Muscle layer of colon (tissue), 2 donors: Measurements from ENCODE around the gene HSPA12A.

Experiments
- H3K27ac ChIP-seq: one replicate; pipeline ENCODE4 v1.7.0; 2013; ENCODE audit warnings: low read depth, mild to moderate bottlenecking, low read length, moderate library complexity
- H3K27me3 ChIP-seq, 2 donors: one replicate each; pipeline ENCODE4 v1.7.0; 2013; ENCODE audit warnings: low read length in 2 of 2, mild to moderate bottlenecking in 2 of 2; ENCODE audit not compliant: insufficient read depth in 2 of 2, control insufficient read depth in 1 of 2
- H3K36me3 ChIP-seq: one replicate; pipeline ENCODE4 v1.7.0; 2013; ENCODE audit warnings: mild to moderate bottlenecking, low read length; ENCODE audit not compliant: insufficient read depth
- H3K4me1 ChIP-seq: one replicate; pipeline ENCODE4 v1.7.0; 2013; ENCODE audit warnings: mild to moderate bottlenecking, low read length; ENCODE audit not compliant: insufficient read depth
- H3K4me3 ChIP-seq, 2 donors: one replicate each; pipeline ENCODE4 v1.7.0; 2013; ENCODE audit warnings: low read length in 2 of 2, low read depth in 1 of 2, mild to moderate bottlenecking in 1 of 2, moderate library complexity in 1 of 2
- H3K9ac ChIP-seq: one replicate; pipeline ENCODE4 v1.7.0; 2013; ENCODE audit warnings: low read length
- H3K9me3 ChIP-seq: one replicate; pipeline ENCODE4 v1.7.0; 2013; ENCODE audit warnings: mild to moderate bottlenecking, low read length
- donor health status: abdominal sarcoma.
- donor health status: Adenocarcinoma of cecum.

The HSPA12A gene

DNA sequence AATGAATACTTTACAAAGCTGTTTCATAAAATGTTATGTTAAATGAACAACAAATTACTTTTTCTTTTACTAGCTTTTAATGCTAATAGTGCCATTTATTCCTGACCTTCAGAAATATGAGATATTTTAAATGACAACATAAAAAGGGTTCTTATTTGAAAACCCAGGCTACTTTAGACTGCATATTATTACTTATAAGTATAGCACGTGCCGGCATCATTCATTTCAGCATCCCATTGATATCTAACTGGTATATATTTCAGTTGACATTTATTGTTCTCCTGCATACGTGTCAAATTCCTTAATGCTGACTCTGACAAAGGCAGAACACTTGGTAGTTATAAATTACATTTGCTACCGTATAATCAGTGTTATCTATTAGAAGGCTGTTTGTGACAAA, 86.3 kb downstream of the HSPA12A start:
- Histone ChIP-seq H3K4me1 (no peaks in the 10 kb centered on the region), H3K27ac (no peak overlapping the region), H3K9ac (no peak overlapping the region), H3K36me3 (no peaks in the 10 kb centered on the region), H3K4me3 (no peak overlapping the region), H3K27me3 (no peaks in the 10 kb centered on the region), H3K9me3 (no peaks in the 10 kb centered on the region)

- no peaks in the 10 kb centered on the region for H3K4me1 ChIP-seq
- H3K36me3 ChIP-seq = no peaks in the 10 kb centered on the region
- no peaks in the 10 kb centered on the region for H3K9me3 ChIP-seq
- no peak overlapping the region for H3K27ac ChIP-seq
- no peak overlapping the region for H3K4me3 ChIP-seq
- H3K9ac ChIP-seq = no peak overlapping the region
- H3K27me3 ChIP-seq = no peaks in the 10 kb centered on the region
These were observed 86.8 kb downstream of the HSPA12A start for GRCh38 chr10:116655568-116655967.

DNA sequence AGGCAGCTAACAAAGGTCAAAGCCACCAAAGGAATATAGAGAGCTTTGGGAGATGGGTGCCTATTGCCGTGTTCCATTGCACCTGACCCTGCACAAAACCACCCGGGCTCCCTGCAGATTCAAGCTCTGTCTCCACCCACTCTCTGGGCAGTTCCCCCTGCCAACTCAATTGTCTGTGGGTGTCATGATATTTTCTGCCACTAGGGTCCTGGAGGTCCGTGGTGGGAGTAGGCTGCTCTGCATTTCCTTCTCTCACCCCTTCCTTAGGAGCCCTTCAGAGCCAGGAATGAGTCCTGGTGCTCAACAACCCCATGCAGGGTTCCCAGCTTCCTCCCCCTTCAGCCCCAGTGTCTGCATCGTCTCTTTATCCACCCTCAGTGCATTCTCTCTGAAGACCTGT, 87.5 kb downstream of the HSPA12A start:
- Histone ChIP-seq H3K27me3 (no peaks in the 10 kb centered on the region), H3K9ac (no peak overlapping the region), H3K9me3 (no peaks in the 10 kb centered on the region), H3K4me3 (no peak overlapping the region), H3K4me1 (no peaks in the 10 kb centered on the region), H3K27ac (no peak overlapping the region), H3K36me3 (no peaks in the 10 kb centered on the region)

- no peaks in the 10 kb centered on the region for H3K4me1 ChIP-seq
- no peaks in the 10 kb centered on the region for H3K9me3 ChIP-seq
- H3K9ac ChIP-seq = no peak overlapping the region
- no peaks in the 10 kb centered on the region for H3K27me3 ChIP-seq
- no peaks in the 10 kb centered on the region for H3K36me3 ChIP-seq
- no peak overlapping the region for H3K27ac ChIP-seq
- no peak overlapping the region for H3K4me3 ChIP-seq
These were observed 88.5 kb downstream of the HSPA12A start for GRCh38 chr10:116653885-116654284.

DNA sequence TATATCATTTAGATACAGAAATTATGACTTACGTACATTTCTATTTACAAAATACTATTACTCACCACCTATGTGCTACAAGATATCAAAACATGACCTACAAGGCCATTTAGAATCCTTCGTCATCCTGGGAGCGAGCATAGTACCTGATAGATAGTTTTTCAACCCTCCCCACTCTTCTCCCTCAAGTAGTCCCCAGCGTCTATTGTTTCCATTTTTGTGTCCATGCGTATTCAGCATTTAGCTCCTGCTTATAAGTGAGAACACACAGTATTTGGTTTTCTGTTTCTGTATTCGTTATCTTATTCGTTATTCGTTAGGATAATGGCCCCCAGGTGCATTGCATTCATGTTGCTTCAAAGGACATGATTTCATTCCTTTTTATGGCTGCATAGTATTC, 93.5 kb downstream of the HSPA12A start:
- Histone ChIP-seq H3K27me3 (no peaks in the 10 kb centered on the region), H3K4me3 (no peak overlapping the region), H3K27ac (no peak overlapping the region)

GRCh38 chr10:116646502-116646901, 95.9 kb downstream of the HSPA12A start:
- no peak overlapping the region for H3K27ac ChIP-seq
- no peaks in the 10 kb centered on the region for H3K9me3 ChIP-seq
- H3K4me3 ChIP-seq = no peak overlapping the region
- no peaks in the 10 kb centered on the region for H3K36me3 ChIP-seq
- H3K4me1 ChIP-seq = no peaks in the 10 kb centered on the region
- H3K27me3 ChIP-seq = no peaks in the 10 kb centered on the region
- no peak overlapping the region for H3K9ac ChIP-seq

More for the DNA sequence above, 93.5 kb downstream of the HSPA12A start:
- no peak overlapping the region for H3K9ac ChIP-seq
- no peaks in the 10 kb centered on the region for H3K9me3 ChIP-seq
- H3K4me1 ChIP-seq = no peaks in the 10 kb centered on the region
- H3K36me3 ChIP-seq = no peaks in the 10 kb centered on the region

GRCh38 chr10:116637830-116638229, 104.5 kb downstream of the HSPA12A start:
- Histone ChIP-seq H3K27ac (no peak overlapping the region), H3K4me1 (no peaks in the 10 kb centered on the region), H3K9ac (no peak overlapping the region), H3K27me3 (no peaks in the 10 kb centered on the region), H3K4me3 (no peak overlapping the region), H3K36me3 (no peaks in the 10 kb centered on the region), H3K9me3 (no peaks in the 10 kb centered on the region)

DNA sequence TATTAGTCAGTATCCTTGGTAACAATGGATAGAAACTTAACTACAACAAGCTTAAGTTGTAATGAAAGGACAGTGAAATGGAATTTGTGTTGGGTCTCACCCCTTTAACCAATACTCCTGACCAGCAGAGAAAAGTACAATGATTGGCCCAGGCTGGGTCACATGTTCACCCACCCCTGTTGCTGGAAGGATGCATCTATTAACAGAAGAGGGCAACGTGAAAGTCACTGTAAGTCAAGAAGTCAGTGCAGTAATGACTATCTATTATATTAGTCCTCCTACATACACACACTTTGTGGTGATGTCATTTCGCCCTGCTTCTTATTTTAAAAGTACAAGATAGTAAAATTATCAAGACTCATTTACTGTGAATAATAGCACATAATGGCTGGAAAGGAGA, 105.4 kb downstream of the HSPA12A start:
- no peaks in the 10 kb centered on the region for H3K4me1 ChIP-seq
- H3K27ac ChIP-seq = no peak overlapping the region
- H3K9me3 ChIP-seq = no peaks in the 10 kb centered on the region
- H3K9ac ChIP-seq = no peak overlapping the region
- no peak overlapping the region for H3K4me3 ChIP-seq
- no peaks in the 10 kb centered on the region for H3K36me3 ChIP-seq
- no peaks in the 10 kb centered on the region for H3K27me3 ChIP-seq

DNA sequence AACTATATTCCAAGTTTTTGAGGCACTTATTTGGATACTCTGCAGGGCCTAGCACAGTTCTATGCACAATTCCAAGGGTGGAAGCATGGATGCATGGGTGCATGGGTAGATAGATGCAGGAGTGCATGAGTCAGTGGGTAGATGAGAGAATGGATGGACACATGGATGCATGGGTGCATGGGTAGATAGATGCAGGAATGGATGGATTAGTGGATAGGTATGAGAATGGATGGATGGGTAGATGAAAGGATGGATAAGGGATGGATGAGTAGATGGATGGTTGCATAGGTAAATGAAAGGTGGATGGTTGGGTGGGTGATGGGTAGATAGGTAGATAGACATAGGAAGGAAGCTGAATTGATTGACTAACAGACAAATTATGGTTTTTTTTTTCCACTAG, 106.0 kb downstream of the HSPA12A start:
- Histone ChIP-seq H3K9ac (no peak overlapping the region), H3K4me1 (no peaks in the 10 kb centered on the region), H3K9me3 (no peaks in the 10 kb centered on the region), H3K27me3 (no peaks in the 10 kb centered on the region), H3K4me3 (no peak overlapping the region), H3K27ac (no peak overlapping the region), H3K36me3 (no peaks in the 10 kb centered on the region)

- Histone ChIP-seq H3K9me3 (no peaks in the 10 kb centered on the region), H3K27ac (no peak overlapping the region), H3K4me1 (no peaks in the 10 kb centered on the region), H3K4me3 (no peak overlapping the region), H3K9ac (no peak overlapping the region), H3K36me3 (no peaks in the 10 kb centered on the region), H3K27me3 (no peaks in the 10 kb centered on the region)
These were observed 108.0 kb downstream of the HSPA12A start for GRCh38 chr10:116634126-116634975.

- H3K9me3 ChIP-seq = no peaks in the 10 kb centered on the region
- H3K4me1 ChIP-seq = no peaks in the 10 kb centered on the region
- H3K36me3 ChIP-seq = no peaks in the 10 kb centered on the region
- H3K27ac ChIP-seq = no peak overlapping the region
- no peak overlapping the region for H3K9ac ChIP-seq
- H3K27me3 ChIP-seq = no peaks in the 10 kb centered on the region
- H3K4me3 ChIP-seq = no peak overlapping the region
These were observed 109.2 kb downstream of the HSPA12A start for GRCh38 chr10:116633216-116633600.

DNA sequence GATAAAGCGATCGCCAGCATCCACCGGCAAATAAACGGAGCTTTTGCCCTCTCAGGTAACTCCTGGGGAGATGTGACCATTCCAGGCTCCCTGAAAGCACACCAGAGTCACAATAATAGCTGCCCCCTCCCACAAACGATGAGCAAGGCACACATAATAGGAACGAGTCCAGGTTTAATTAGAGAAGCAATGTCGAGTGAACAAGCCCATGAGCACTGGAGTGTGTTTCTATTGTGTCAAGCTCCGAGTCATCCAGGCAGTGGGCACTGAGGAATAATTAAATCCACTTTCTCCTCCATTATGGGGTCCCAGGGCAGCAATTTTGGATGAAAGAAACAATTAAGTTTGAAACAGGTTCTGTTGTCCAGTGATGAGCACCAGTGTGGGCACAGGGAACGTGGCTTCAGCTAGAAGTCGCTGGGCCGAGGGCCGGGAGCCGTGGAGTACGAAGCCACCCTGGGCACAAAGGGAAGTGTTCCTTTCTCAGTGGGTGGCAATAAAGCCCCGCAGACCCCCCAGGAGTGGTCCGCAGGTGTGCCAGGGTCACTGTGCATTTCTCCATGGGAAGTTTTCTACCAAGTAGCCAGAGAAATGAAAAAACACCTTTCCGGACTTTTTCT, 109.7 kb downstream of the HSPA12A start:
- H3K4me1 ChIP-seq = no peaks in the 10 kb centered on the region
- no peak overlapping the region for H3K27ac ChIP-seq
- no peak overlapping the region for H3K9ac ChIP-seq
- H3K36me3 ChIP-seq = no peaks in the 10 kb centered on the region
- H3K4me3 ChIP-seq = no peak overlapping the region
- no peaks in the 10 kb centered on the region for H3K9me3 ChIP-seq
- H3K27me3 ChIP-seq = peaks cover 0 to under 1% of the 10 kb centered on the region in 2 donors
